ENCODE results near the gene PTH1R.

DNA sequence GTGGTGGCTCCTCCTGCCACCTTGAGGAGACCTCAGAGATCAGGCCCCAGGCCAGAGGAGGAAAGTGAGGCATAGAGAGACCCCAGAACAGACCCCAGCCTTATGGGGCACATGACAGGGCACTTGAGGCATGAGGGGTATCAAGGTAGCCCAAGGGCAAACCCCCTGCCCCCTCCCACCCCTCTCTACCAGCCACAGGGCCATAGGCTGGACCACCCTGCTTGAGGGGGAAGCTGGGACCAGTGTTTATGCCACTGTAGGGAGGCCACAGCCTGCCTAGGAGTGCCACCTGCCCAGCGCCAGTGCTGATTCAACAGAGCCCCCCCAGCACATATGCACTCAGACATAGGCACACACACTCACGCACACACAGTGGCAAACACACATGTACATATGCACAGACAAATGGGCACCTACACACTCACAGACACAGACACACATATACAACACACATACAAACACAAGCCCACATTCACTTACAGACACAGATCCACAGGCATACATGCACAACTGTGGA lies 24.6 kb upstream of the PTH1R start:
- no peak for TF ChIP-seq POLR2A (IDR thresholded peaks at IDR 0.05; ENCODE audit: borderline replicate concordance, extremely low read depth, insufficient read depth, insufficient read length)
- no peak for TF ChIP-seq EZH2 (IDR thresholded peaks at IDR 0.05)
- no peak for TF ChIP-seq CTCF (IDR thresholded peaks at IDR 0.05 in 2 of 3, conservative IDR thresholded peaks at IDR 0.05 in 1 of 3; ENCODE audit: borderline replicate concordance in 1 of 3, insufficient read depth in 1 of 3, low read depth in 2 of 3, low read length in 2 of 3)
- TF ChIP-seq, protein P1, sequence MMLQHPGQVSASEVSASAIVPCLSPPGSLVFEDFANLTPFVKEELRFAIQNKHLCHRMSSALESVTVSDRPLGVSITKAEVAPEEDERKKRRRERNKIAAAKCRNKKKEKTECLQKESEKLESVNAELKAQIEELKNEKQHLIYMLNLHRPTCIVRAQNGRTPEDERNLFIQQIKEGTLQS (IDR thresholded peaks at IDR 0.05): no peak
- TF ChIP-seq JUND (IDR thresholded peaks at IDR 0.05): no peak

Data from HCT116 (cell line).